ENCODE data around the gene TCTN1. TPM values are rescaled to one million over a fixed set of nuclear protein-coding genes. Genes with fewer than 3 reads are reported as not detected.

Gene TCTN1
- total RNA-seq, 1 donor from 2014 or later: 24.4 TPM

GRCh38 chr12:110576504-110576903 lies 37.4 kb upstream of the TCTN1 start:
- peaks cover 8% of the 10 kb centered on the region for H3K36me3 Mint-ChIP-seq (ENCODE audit: low read depth, unreplicated experiment)
- no peaks in the 10 kb centered on the region for H3K9me3 Mint-ChIP-seq (ENCODE audit: unreplicated experiment)
- no peak overlapping the region for H3K4me3 Mint-ChIP-seq (ENCODE audit: unreplicated experiment)
- H3K27ac Mint-ChIP-seq (ENCODE audit: unreplicated experiment): no peak overlapping the region
- TF ChIP-seq CTCF (IDR thresholded peaks at IDR 0.05; ENCODE audit: unreplicated experiment): no peak
- peaks cover 2% of the 10 kb centered on the region for H3K4me1 Mint-ChIP-seq (ENCODE audit: unreplicated experiment)
- H3K27me3 Mint-ChIP-seq (ENCODE audit: unreplicated experiment): no peaks in the 10 kb centered on the region
- DNase-seq (ENCODE audit: low spot score): no peak

GRCh38 chr12:110577864-110578693 lies 35.9 kb upstream of the TCTN1 start:
- H3K36me3 Mint-ChIP-seq (ENCODE audit: low read depth, unreplicated experiment): peaks cover 9% of the 10 kb centered on the region
- TF ChIP-seq CTCF (IDR thresholded peaks at IDR 0.05; ENCODE audit: unreplicated experiment): no peak
- no peak overlapping the region for H3K4me3 Mint-ChIP-seq (ENCODE audit: unreplicated experiment)
- no peaks in the 10 kb centered on the region for H3K9me3 Mint-ChIP-seq (ENCODE audit: unreplicated experiment)
- no peak for DNase-seq (ENCODE audit: low spot score)
- peaks cover 8% of the 10 kb centered on the region for H3K4me1 Mint-ChIP-seq (ENCODE audit: unreplicated experiment)
- no peaks in the 10 kb centered on the region for H3K27me3 Mint-ChIP-seq (ENCODE audit: unreplicated experiment)
- no peak overlapping the region for H3K27ac Mint-ChIP-seq (ENCODE audit: unreplicated experiment)

GRCh38 chr12:110578694-110579534 lies 35.0 kb upstream of the TCTN1 start:
- H3K4me3 Mint-ChIP-seq (ENCODE audit: unreplicated experiment): no peak overlapping the region
- peaks cover 14% of the 10 kb centered on the region for H3K4me1 Mint-ChIP-seq (ENCODE audit: unreplicated experiment)
- H3K9me3 Mint-ChIP-seq (ENCODE audit: unreplicated experiment): no peaks in the 10 kb centered on the region
- no peak for DNase-seq (ENCODE audit: low spot score)
- no peaks in the 10 kb centered on the region for H3K27me3 Mint-ChIP-seq (ENCODE audit: unreplicated experiment)
- no peak overlapping the region for H3K27ac Mint-ChIP-seq (ENCODE audit: unreplicated experiment)
- no peak for TF ChIP-seq CTCF (IDR thresholded peaks at IDR 0.05; ENCODE audit: unreplicated experiment)
- H3K36me3 Mint-ChIP-seq (ENCODE audit: low read depth, unreplicated experiment): peaks cover 9% of the 10 kb centered on the region

GRCh38 chr12:110579535-110580253 lies 34.2 kb upstream of the TCTN1 start:
- Mint-ChIP-seq H3K27me3 (ENCODE audit: unreplicated experiment) (no peaks in the 10 kb centered on the region), H3K36me3 (ENCODE audit: low read depth, unreplicated experiment) (peaks cover 9% of the 10 kb centered on the region), H3K4me3 (ENCODE audit: unreplicated experiment) (no peak overlapping the region), H3K27ac (ENCODE audit: unreplicated experiment) (no peak overlapping the region), H3K4me1 (ENCODE audit: unreplicated experiment) (peaks cover 16% of the 10 kb centered on the region), H3K9me3 (ENCODE audit: unreplicated experiment) (no peaks in the 10 kb centered on the region)
- TF ChIP-seq CTCF (IDR thresholded peaks at IDR 0.05; ENCODE audit: unreplicated experiment): no peak
- no peak for DNase-seq (ENCODE audit: low spot score)

Measured in endothelial cell (in vitro differentiated cells).